IMR-90 (cell line): ENCODE measurements around the gene MRPL49. TPM values are rescaled to one million over a fixed set of nuclear protein-coding genes. Genes with fewer than 3 reads are reported as not detected.

Experiments used
- ATAC-seq: fragments of 200-7000 bp; cut with Tn5 transposase; 2 replicates; pipeline ENCODE4 v1.9.1; 2020; ENCODE audit warnings: low read depth, mild to moderate bottlenecking, moderate library complexity
- BruUV-seq: library from RNA; stranded (reverse); fragments of 400-500 nt; replicated peaks from 2 replicates; lab custom pipeline; 2021; lab: Mats Ljungman, UMichigan
- CTCF ChIA-PET: fragments of 300-600 bp; formaldehyde crosslinking; extraction: SDS; loops from one replicate; lab custom pipeline; 2021; ENCODE audit warnings: antibody characterized with exemption; lab: Yijun Ruan, JAX
- POLR2A ChIA-PET: fragments of 300-600 bp; sonication (Branson Sonifier 250); formaldehyde crosslinking; loops from one replicate; lab custom pipeline; 2022; ENCODE audit warnings: antibody characterized with exemption; ENCODE audit not compliant: unreplicated experiment; lab: Charles Lee
- DNase-seq: peaks from one replicate; pipeline ENCODE4 v3.0.0; 2013
- H2AFZ ChIP-seq: replicated peaks from 2 replicates; pipeline ENCODE3; 2013; ENCODE audit warnings: low read length, mild to moderate bottlenecking; ENCODE audit not compliant: poor library complexity
- H2AK5ac ChIP-seq: 2 replicates; pipeline ENCODE4 v1.6.1; 2013; ENCODE audit warnings: low read depth, low read length, inconsistent platforms
- H2AK9ac ChIP-seq: replicated peaks from 2 replicates; pipeline ENCODE3; 2013; ENCODE audit warnings: mild to moderate bottlenecking, low read depth, low read length, moderate library complexity; ENCODE audit not compliant: poor library complexity
- H2BK120ac ChIP-seq: 2 replicates; pipeline ENCODE4 v1.6.1; 2013; ENCODE audit warnings: low read depth, low read length, inconsistent platforms
- H2BK15ac ChIP-seq: 3 replicates; pipeline ENCODE4 v1.6.1; 2013; ENCODE audit warnings: low read depth, low read length, inconsistent platforms
- H2BK20ac ChIP-seq: 2 replicates; pipeline ENCODE4 v1.6.1; 2013; ENCODE audit warnings: low read depth, mild to moderate bottlenecking, inconsistent platforms, low read length, moderate library complexity
- H2BK5ac ChIP-seq: 2 replicates; pipeline ENCODE4 v1.6.1; 2013; ENCODE audit warnings: mild to moderate bottlenecking, low read depth, low read length, inconsistent platforms; ENCODE audit not compliant: poor library complexity, severe bottlenecking
- H3K14ac ChIP-seq: replicated peaks from 2 replicates; pipeline ENCODE4 v1.6.1; 2013; ENCODE audit warnings: low read depth, low read length, inconsistent platforms
- H3K18ac ChIP-seq: 2 replicates; pipeline ENCODE4 v1.6.1; 2013; ENCODE audit warnings: low read depth, low read length, control low read depth
- H3K23ac ChIP-seq: 2 replicates; pipeline ENCODE4 v1.6.1; 2013; ENCODE audit warnings: low read depth, low read length, inconsistent platforms
- H3K27ac ChIP-seq: 2 replicates; pipeline ENCODE4 v1.5.1; 2013; ENCODE audit warnings: mild to moderate bottlenecking, control low read depth, low read length; ENCODE audit not compliant: insufficient read depth
- H3K27me3 ChIP-seq: 2 replicates; pipeline ENCODE4 v1.6.1; 2013; ENCODE audit warnings: low read length; ENCODE audit not compliant: control insufficient read depth, insufficient read depth
- H3K36me3 ChIP-seq: 2 replicates; pipeline ENCODE4 v1.6.1; 2013; ENCODE audit warnings: low read length, mixed read lengths; ENCODE audit not compliant: control insufficient read depth, insufficient read depth
- H3K4ac ChIP-seq: 2 replicates; pipeline ENCODE4 v1.6.1; 2013; ENCODE audit warnings: low read depth, low read length, inconsistent platforms
- H3K4me1 ChIP-seq: 2 replicates; pipeline ENCODE4 v1.6.1; 2013; ENCODE audit warnings: low read length, mixed read lengths; ENCODE audit not compliant: control insufficient read depth, insufficient read depth
- H3K4me2 ChIP-seq: 2 replicates; pipeline ENCODE4 v1.6.1; 2013; ENCODE audit warnings: low read depth, mild to moderate bottlenecking, control low read depth, low read length, moderate library complexity
- H3K4me3 ChIP-seq: 2 replicates; pipeline ENCODE4 v1.5.1; 2013; ENCODE audit warnings: low read depth, mild to moderate bottlenecking, control low read depth, low read length, moderate library complexity; ENCODE audit not compliant: insufficient read depth
- H3K56ac ChIP-seq: 2 replicates; pipeline ENCODE4 v1.6.1; 2013; ENCODE audit warnings: low read length, inconsistent platforms; ENCODE audit not compliant: insufficient read depth; ENCODE audit errors: extremely low read depth
- H3K79me1 ChIP-seq, 2 experiments: 2 replicates each; pipeline ENCODE4 v1.6.1; 2013; ENCODE audit warnings: low read length in 2 of 2, inconsistent platforms in 1 of 2, low read depth in 1 of 2
- H3K9ac ChIP-seq: 2 replicates; pipeline ENCODE4 v1.6.1; 2013; ENCODE audit warnings: low read depth, low read length, control low read depth
- H3K9me1 ChIP-seq: 2 replicates; pipeline ENCODE4 v1.6.1; 2013; ENCODE audit warnings: low read length, inconsistent platforms; ENCODE audit not compliant: insufficient read depth
- H3K9me3 ChIP-seq: 2 replicates; pipeline ENCODE4 v1.6.1; 2013; ENCODE audit warnings: low read length; ENCODE audit not compliant: control insufficient read depth, insufficient read depth
- H4K20me1 ChIP-seq: 2 replicates; pipeline ENCODE4 v1.6.1; 2013; ENCODE audit warnings: low read length, inconsistent platforms; ENCODE audit not compliant: insufficient read depth
- H4K5ac ChIP-seq: 2 replicates; pipeline ENCODE4 v1.6.1; 2013; ENCODE audit warnings: mild to moderate bottlenecking, low read depth, low read length, control low read depth
- H4K8ac ChIP-seq, 2 experiments: 2 replicates each; pipeline ENCODE4 v1.6.1; 2013; ENCODE audit warnings: low read depth in 2 of 2, low read length in 2 of 2, control low read depth in 1 of 2, inconsistent platforms in 1 of 2
- H4K91ac ChIP-seq: 2 replicates; pipeline ENCODE4 v1.6.1; 2013; ENCODE audit warnings: low read depth, low read length, inconsistent platforms; ENCODE audit not compliant: insufficient read depth
- CHD1 ChIP-seq: IDR thresholded peaks from 2 replicates; pipeline ENCODE4 v1.6.1; 2012; ENCODE audit warnings: low read depth, low read length, improper control_type of control experiment
- NFE2L2 ChIP-seq: fragments of 150-350 bp; IDR thresholded peaks from 2 replicates; pipeline ENCODE4 v1.6.1; 2016; ENCODE audit warnings: low read depth, mild to moderate bottlenecking, low read length
- SMC3 ChIP-seq: fragments of 150-350 bp; IDR thresholded peaks from 2 replicates; pipeline ENCODE4 v1.6.1; 2016; ENCODE audit warnings: low read depth, mild to moderate bottlenecking, antibody characterized with exemption, low read length, moderate library complexity
- WGBS, 2 experiments: methylation state at CpG; one replicate each; pipeline versions ENCODE4 v1.1.5 to v1.1.7; 2013; ENCODE audit warnings: missing lambda C conversion rate in 2 of 2; ENCODE audit not compliant: insufficient read length in 1 of 2; ENCODE audit errors: extremely low coverage in 2 of 2; 5-methylcytosine and 5-hydroxymethylcytosine counted together
- dilution Hi-C: fragments of 300-500 bp; cut with HindIII; formaldehyde crosslinking; loops from one replicate; pipeline ENCODE4 v1.14.3; 2018; ENCODE audit warnings: low sequenced_read_pairs; ENCODE audit not compliant: unreplicated experiment
- in situ Hi-C: fragments of 300-500 bp; cut with MboI; formaldehyde crosslinking; loops from 3 replicates; pipeline ENCODE4 v1.14.3; 2019; ENCODE audit warnings: low sequenced_read_pairs, inconsistent platforms, mixed read lengths
- intact Hi-C: fragments of 100-400 bp; cut with micrococcal nuclease; formaldehyde crosslinking; loops from 2 replicates; pipeline ENCODE4 v1.10.0; 2022
- polyA plus RNA-seq, 3 experiments: library from polyadenylated mRNA; depleted of rRNA; stranded (reverse); fragments of >200 nt; gene quantifications; 2 replicates each; pipeline ENCODE4 v1.2.3, GENCODE V29; 2012; ENCODE audit warnings: low replicate concordance in 1 of 3
- total RNA-seq: library from RNA; depleted of rRNA; stranded (reverse); fragments of >200 nt; gene quantifications from 2 replicates; pipeline ENCODE4 v1.2.3, GENCODE V29; 2012

The MRPL49 gene
- total and polyA plus RNA-seq, 2 of the 4 experiments (the other 2 are of a cell fraction), result 55.2 to 56.8 TPM

- Histone ChIP-seq H4K5ac (no peak overlapping the region), H3K4me2 (no peak overlapping the region), H3K9ac (no peak overlapping the region), H3K18ac (no peak overlapping the region), H4K8ac (no peak overlapping the region), H3K56ac (no peak overlapping the region), H2AK9ac (no peak overlapping the region), H2BK120ac (no peak overlapping the region), H3K36me3 (peaks cover 11% of the 10 kb centered on the region), H3K23ac (no peak overlapping the region), H4K20me1 (peaks cover 3% of the 10 kb centered on the region; the same call in 1 of the 2 replicates), H2BK20ac (no peak overlapping the region), H3K9me1 (peaks cover 11% of the 10 kb centered on the region), H3K4ac (no peak overlapping the region), H3K27me3 (no peaks in the 10 kb centered on the region), H3K79me1 (peaks cover 12 to 42% of the 10 kb centered on the region in 2 experiments), H4K91ac (no peak overlapping the region), H3K14ac (no peak overlapping the region), H2AK5ac (no peak overlapping the region), H2BK5ac (no peak overlapping the region), H2BK15ac (no peak overlapping the region), H2AFZ (no peak overlapping the region), H3K4me1 (peaks cover 4% of the 10 kb centered on the region), H3K4me3 (no peak overlapping the region), H3K9me3 (no peaks in the 10 kb centered on the region), H3K27ac (no peak overlapping the region)
- TF ChIP-seq SMC3 (no peak), NFE2L2 (no peak), CHD1 (no peak)
- intact Hi-C loops (no loop called here), in situ Hi-C loops (no loop called here), dilution Hi-C loops (no loop called here)
- ChIA-PET POLR2A (no interaction called here), CTCF (no interaction called here)
- ATAC-seq (no peak; the same call in 1 of the 2 replicates), DNase-seq (no peak)
- WGBS, 2 experiments, result no CpG with 5 or more reads among the region's 4 CpGs
- no TSS peak for BruUV-seq
Observed at GRCh38 chr11:65104628-65105027, 17.5 kb upstream of the MRPL49 start.
